HG03442 (cell line): ENCODE results near the gene FXYD5.

Source experiments
- ATAC-seq: cut with Tn5 transposase; IDR thresholded peaks from one replicate; pipeline ENCODE4 v1.9.1; 2021; ENCODE audit warnings: mild to moderate bottlenecking, moderate library complexity; ENCODE audit not compliant: unreplicated experiment

The FXYD5 gene, protein sequence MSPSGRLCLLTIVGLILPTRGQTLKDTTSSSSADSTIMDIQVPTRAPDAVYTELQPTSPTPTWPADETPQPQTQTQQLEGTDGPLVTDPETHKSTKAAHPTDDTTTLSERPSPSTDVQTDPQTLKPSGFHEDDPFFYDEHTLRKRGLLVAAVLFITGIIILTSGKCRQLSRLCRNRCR

DNA sequence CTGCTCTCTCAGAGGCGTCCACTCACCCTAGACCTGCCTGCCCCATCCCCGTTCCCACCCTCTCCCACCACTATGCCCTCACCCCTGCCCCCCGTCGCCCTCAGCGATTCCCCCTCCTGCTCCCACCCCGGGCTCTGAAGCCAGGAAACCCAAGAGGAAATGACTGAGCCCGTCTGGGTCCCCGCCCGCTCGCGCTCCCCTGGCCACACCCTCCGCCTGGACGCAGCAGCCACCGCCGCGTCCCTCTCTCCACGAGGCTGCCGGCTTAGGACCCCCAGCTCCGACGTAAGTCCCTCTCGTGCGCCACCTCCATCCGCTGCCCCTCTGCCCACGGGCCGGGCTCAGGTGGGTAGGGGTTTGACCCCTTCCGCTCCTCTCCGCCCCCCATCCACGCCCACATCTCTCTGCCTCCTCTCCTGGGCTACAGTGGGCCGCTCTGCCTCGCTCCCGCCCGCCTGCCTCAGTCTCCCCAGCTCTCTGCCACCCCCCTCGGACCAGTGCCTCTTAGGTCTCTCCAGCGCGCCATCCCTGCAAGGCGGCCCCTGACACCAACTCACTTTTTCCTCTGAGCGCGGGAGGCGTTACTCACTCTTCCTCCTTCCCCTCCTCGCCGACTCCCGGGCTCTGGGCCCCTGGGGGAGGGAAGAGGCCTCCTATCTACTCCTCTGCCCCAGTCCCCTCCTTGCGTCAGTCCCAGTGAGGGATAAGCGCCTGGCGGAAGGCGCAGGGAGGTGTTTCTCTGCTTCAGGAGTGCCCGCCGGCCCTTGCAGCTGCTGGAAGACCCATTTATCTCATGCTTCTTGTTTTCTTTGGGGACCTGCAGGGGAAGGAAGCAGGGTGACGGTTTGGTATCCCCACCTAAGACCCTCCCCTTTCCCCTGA, at the start of gene FXYD5:
FXYD5 (plus strand) TSS at position 211 of the 882 bp plus-strand sequence. CDS start 816 bp downstream, outside the sequence.
- ATAC-seq: no peak

- ATAC-seq: no peak
These were observed 49.5 kb upstream of the FXYD5 start for GRCh38 chr19:35105047-35105410.

DNA sequence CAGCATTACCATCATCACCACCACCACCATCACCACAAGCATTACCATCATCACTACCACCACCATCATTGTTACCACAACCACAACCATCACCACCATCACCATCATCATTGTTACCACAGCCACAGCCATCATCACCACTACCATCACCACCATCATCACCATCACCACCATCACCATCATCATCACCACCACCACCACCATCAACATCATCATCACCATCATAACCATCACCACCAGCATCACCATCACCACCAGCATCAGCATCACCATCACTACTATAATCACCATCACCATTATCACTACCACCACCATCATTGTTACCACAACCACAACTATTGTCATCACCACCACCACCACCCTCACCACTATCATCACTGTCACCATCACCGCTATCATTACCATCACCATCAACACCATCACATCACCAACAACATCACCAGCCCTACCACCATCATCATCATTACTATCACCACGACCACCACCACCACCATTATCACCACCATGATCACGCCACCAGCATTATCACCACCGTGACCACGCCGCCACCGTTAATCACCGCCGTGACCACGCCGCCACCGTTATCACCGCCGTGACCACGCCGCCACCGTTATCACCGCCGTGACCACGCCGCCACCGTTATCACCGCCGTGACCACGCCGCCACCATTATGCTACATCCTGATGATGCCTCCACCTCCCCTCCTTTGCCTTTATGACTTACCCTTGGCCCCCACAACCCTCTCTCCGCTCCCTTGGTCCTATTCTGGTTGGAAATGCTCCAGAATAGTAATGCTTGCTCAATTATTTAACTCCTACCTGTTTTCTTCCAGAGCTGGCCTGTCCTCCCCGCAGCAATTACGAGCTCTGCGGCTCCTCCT, 48.9 kb upstream of the FXYD5 start:
- no peak for ATAC-seq

DNA sequence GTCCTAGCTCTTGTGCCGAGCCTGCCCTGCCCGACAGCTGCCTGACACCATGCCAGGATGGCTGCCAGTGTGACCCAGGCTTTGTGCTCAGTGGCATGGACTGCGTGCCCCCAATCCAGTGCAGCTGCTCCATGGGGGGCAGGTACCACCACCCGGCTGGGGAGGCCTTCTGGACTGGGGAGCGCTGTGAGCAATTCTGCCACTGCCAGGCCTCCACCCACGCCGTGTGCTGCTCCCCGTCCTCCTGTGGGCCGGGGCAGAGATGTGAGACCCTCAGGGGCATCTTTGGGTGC, 48.3 kb upstream of the FXYD5 start:
- no peak for ATAC-seq

- no peak for ATAC-seq
These were observed 47.5 kb upstream of the FXYD5 start for GRCh38 chr19:35106898-35107541.

DNA sequence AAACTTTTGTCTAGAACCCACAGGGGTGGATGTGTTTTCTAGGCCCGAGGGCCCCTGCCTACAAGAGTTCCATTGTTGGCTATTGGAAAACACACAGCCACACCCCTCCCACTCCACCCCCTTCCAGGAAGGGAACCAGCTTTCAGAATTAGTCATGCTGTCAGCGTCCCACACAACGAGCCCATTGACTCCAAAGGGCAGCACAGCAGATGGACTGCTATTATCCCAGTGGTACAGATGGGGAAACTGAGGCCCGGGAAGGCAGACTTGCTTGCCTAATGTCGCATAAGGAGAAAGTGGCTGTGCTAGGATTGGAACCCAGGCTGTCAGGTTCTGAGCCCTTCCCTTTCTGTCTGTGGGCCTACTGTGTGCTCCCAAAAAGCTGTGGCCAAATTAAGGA, 47.0 kb upstream of the FXYD5 start:
- no peak for ATAC-seq

GRCh38 chr19:35108730-35109129, 45.8 kb upstream of the FXYD5 start:
- ATAC-seq: no peak

DNA sequence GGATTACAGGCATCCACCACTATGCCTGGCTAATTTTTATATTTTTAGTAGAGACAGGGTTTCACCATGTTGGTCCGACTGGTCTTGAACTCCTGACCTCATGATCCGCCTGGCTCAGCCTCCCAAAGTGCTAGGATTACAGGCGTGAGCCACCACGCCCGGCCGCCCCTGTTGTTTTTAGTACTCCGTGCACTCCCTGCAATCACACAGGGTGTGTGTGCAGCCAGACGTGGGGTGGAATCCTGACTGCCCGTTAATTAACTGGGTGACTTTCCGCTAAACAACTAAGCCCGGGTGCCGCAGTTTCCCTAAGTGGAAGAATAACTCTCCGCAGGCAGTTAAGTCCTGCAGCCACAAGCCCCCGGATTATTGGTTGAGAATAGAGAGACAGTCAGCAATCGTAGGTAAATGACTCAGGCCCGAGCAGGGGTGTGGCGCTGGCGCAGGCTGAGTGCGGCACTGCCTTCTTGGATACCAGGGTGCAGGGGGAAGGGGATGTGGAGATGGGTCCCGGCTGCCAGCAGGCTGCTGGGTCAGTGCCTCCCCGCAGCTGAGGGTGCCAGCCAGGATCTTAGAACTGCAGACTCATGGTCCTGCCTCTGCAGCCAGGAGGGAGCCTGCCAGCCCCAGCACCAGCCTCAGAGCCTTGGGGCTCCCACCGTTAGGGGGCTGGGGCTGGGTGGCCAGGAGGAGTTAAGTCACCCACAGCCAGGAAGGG, 45.0 kb upstream of the FXYD5 start:
- no peak for ATAC-seq

GRCh38 chr19:35110974-35111373, 43.6 kb upstream of the FXYD5 start:
- no peak for ATAC-seq

DNA sequence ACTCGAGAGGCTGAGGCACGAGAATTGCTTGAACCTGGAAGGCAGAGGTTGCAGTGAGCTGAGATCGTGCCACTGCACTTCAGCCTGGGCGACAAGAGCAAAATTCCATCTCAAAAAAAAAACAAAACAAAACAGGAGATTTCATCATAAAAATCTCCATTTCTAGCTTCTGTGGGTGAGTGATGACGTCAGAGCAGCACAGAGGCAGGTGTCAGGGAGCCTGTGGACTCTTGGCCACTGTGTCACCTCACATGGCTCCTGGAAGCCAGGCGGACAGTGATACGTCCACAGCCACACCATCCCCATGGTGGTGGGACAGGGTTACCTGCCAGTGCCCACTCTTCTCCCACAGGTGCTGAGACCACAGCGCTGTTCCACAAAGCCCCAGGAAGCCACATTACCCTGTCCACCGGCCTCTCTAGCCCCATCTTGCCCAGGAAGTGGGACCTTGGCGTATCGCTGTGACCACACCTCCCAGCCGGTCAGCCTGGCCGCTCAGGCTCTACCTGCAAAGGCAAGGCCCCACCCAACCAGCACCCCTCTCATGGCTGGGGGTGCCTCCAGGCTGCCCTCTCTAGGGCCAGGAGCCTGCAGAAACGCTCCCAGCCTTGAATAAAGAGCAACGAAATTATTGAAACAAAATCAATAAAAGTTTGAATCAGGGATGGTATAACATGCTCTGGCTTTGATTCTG, 41.4 kb upstream of the FXYD5 start:
- no peak for ATAC-seq

DNA sequence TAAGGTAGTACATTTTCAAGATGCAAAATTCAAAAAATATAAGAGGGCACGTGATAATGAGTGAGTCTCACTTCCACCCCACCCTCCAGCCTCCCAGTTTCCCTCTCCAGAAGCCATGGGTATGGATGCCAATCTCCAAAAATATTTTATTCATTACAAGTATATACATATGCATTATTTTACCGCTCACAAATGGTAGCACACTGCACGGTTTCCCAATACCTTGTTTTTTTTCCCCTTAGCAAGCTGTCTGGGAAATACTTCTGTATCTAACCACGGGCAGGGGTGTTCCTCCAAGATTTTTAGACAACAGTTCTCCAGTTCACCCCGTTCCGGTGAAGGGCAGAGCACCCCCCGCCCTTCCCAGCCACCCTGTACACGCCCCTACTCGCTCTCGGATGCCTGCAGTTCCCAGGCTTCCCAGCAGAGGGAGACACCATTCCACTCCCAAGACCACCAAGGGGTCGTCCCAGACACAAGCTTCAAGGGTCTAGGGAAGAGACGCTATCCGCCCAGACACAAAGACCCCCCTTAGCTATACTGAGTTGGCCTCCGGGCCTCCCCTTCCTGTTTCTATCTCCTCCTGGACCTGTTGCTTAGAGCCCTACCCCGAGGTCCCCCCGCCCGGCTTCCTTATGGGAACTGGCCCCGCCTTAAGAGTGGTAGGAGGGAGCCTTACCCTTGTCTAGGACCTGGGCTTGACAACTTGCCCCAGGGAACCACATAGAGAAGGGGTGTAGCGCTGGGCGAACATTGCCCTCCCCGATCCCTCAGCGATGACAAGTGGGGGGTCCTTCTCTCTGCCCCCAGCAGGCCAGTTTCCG, 40.0 kb upstream of the FXYD5 start:
- ATAC-seq: no peak

GRCh38 chr19:35115177-35115951, 39.2 kb upstream of the FXYD5 start, which contains the start of gene FXYD3:
Gene FXYD3 (plus strand): TSS chr19:35115823. CDS start chr19:35119377, 3,554 bp downstream.
- ATAC-seq: no peak

DNA sequence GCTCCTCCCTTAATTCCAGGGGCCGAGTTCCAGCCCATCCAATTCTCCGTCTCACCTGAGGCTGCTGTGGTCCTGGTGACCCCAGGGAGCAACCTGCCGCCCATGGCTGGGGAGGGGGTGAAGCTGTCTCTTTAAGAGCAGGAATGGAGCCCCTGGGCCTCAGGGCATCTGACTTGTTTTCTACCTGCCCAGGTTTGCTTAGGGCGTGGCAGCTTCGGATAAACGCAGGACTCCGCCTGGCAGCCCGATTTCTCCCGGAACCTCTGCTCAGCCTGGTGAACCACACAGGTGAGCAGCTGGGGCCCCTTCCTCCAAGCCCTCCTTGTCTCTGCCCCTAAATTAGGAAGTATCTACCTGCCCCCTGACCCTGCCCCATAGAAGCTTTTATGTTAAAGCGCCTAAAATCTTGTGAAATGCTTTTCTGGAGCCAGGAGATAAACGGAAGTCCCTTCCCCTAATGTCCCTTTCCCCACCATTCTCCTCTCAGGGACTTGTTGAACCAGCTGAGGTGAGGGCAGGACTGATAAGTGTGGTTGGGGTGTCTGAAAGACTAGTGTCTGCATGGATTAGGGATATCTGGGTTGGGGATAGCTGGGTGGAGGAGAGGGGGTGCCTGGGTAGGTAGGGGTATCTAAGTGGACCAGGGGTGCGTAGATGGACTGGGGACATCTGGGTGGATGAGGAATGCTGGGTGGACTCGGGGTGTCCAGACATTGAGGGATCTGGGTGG, 38.3 kb upstream of the FXYD5 start:
- ATAC-seq: no peak

DNA sequence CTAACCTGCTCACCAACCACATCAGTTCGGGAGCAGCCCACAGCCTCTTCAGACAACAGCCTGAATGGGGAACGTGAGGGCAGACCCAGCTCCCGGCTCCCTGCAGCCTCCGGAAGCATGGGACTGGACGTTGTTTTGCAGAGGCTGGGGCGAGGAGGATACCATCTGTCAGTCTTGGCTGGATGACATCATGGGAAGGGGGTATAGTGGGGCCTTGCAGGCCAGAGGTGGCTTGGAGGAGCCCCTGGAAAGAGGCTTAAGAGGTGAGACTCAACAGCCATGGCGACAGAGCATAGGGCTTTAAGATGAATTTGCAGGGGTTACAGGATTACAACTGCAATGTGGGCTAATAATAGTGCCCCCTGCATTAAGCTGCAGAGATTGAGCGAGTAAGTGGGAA, 37.4 kb upstream of the FXYD5 start:
- ATAC-seq: no peak

DNA sequence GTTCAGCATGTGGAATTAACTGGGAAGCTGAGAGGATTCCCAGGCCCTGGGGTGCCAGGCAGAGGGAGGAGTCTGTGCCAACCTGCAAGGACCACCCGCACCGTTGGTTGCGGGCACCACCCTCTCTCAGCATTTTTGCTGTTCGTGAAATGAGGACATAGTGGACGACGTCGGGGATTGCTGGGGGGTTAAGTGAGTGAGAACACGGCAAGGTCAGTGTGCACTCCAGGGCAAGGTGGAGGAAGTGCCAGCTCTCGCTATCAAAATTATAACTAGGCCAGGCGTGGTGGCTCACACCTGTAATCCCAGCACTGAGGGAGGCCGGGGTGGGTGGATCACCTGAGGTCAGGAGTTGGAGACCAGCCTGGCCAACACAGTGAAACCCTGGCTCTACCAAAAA, 36.7 kb upstream of the FXYD5 start:
- no peak for ATAC-seq

GRCh38 chr19:35118268-35119020, 36.1 kb upstream of the FXYD5 start:
- no peak for ATAC-seq

DNA sequence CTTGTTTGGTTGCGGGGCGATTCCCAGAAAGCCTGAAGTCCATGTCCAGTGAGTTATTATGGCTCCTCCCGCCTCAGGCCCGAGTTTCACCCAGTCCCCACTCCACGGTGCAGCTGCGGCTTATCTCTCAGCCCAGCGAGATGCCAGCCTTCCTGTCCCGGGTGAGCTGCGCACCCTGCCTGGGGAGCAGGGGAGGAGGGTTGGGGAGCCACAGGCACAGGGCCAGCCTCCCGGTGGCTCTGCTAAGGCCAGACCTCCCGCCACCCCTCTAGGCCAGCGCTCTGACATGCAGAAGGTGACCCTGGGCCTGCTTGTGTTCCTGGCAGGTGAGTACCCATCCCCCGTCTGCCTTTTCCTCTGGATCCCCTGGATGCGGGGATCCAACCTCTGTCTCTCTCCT, 35.4 kb upstream of the FXYD5 start:
- no peak for ATAC-seq
